Retinal pigment epithelial cell (primary cell): ENCODE results near the gene USH1C.

Source experiments
- DNase-seq: peaks from one replicate; pipeline ENCODE4 v3.0.0-alpha.2; 2010; ENCODE audit warnings: low read depth
- H3K4me3 ChIP-seq: 2 replicates; pipeline ENCODE4 v1.5.1; 2011; ENCODE audit warnings: mild to moderate bottlenecking, low read length, control low read depth, moderate library complexity
- CTCF ChIP-seq: conservative IDR thresholded peaks from 2 replicates; pipeline ENCODE4 v1.5.1; 2011; ENCODE audit warnings: low read depth, low read length, control low read depth, inconsistent platforms

The USH1C gene

GRCh38 chr11:17463546-17464174, 80.6 kb downstream of the USH1C start:
- DNase-seq: no peak
- TF ChIP-seq CTCF: no peak

GRCh38 chr11:17462940-17463339, 81.3 kb downstream of the USH1C start:
- no peak for DNase-seq
- no peak for TF ChIP-seq CTCF
- H3K4me3 ChIP-seq: no peak overlapping the region

More at GRCh38 chr11:17463546-17464174, 80.6 kb downstream of the USH1C start:
- no peak overlapping the region for H3K4me3 ChIP-seq

GRCh38 chr11:17460406-17460805, 83.8 kb downstream of the USH1C start:
- no peak for DNase-seq
- no peak for TF ChIP-seq CTCF
- H3K4me3 ChIP-seq: no peak overlapping the region

- H3K4me3 ChIP-seq: no peak overlapping the region
- no peak for DNase-seq
- TF ChIP-seq CTCF: no peak
Observed at GRCh38 chr11:17459236-17459896, 84.8 kb downstream of the USH1C start.

- no peak overlapping the region for H3K4me3 ChIP-seq
- DNase-seq: no peak
- TF ChIP-seq CTCF: no peak
Observed at GRCh38 chr11:17458268-17458667, 85.9 kb downstream of the USH1C start.

GRCh38 chr11:17457396-17458173, 86.6 kb downstream of the USH1C start:
- no peak for TF ChIP-seq CTCF
- H3K4me3 ChIP-seq: no peak overlapping the region
- no peak for DNase-seq

GRCh38 chr11:17452668-17453067, 91.5 kb downstream of the USH1C start:
- no peak for DNase-seq
- TF ChIP-seq CTCF: no peak
- H3K4me3 ChIP-seq: no peak overlapping the region
